NCI-H82 treated with DMSO at 0.1 percent for 48 hours (cell line): ENCODE measurements around the gene RAD51B.

Source experiments
- DNase-seq: peaks from one replicate; lab custom pipeline; 2025; ENCODE audit not compliant: unreplicated experiment; lab: John Stamatoyannopoulos, UW

Gene RAD51B

GRCh38 chr14:68532496-68532895 is 712.9 kb downstream of the RAD51B start:
- no peak for DNase-seq

GRCh38 chr14:68534276-68534675 is 714.7 kb downstream of the RAD51B start:
- DNase-seq: no peak

GRCh38 chr14:68535404-68536017 is 715.9 kb downstream of the RAD51B start:
- no peak for DNase-seq

GRCh38 chr14:68536018-68536410 is 716.4 kb downstream of the RAD51B start:
- no peak for DNase-seq

DNA sequence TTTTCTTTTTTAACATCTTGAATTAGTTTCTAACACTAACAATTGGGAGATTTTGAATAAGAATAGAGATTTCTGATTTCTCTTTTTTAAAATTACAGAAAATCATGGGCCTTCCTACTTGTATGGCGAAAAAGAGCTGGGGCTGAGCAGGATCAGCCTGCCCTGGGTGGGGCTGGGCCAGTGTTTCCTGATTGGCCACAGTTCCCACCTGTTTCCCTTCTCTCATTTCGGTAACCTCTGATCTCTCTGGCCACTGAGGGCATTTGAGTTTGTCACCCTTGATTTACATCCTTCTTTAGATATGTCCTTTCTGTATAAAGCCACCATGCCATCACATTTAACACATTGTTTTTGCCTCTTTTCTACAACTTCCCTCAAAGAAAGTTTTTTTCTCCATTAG is 719.1 kb downstream of the RAD51B start:
- DNase-seq: no peak

DNA sequence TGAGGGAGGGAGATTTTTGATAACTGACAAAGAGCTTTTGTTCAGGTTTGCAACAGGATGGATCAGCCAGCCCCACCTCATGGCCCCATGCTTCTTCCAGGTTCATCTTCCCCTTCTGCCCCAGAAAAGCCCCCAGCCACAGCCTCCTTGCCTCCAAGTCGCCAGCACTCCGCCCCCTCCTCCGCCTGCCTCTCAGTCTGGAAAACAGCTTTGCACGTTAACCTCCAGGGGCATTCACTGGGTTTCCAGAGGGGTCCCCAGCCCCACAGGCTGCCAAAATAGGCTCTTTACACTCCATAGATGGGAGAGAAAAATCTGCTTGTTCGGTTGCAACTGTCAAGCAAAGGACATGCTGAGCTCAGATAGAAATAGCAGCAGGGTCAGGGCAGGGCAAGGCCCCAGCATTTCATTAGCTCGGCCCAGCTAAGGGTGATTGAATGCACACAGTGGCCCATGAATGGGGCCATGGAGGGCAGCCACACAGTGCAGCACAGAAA is 719.7 kb downstream of the RAD51B start:
- DNase-seq: no peak

DNA sequence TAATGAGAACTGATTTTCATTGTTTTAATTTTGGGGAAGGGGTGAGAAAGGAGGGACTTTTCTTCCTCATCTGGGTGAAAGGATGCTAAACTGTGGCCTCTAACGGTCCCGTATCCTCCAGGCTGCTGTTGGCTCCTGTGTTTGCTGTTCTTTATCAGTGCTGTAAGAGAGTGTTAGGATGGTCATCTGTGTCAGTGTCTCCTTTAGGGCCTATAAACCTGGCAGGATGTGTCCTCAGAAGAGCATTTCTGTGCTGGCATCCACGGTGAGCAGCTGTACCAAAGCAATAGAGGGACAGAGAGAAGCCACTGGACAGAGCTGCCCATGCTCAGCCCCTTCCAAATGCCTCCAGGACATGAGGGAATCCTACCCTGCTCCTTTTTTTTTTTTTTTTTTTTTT is 720.2 kb downstream of the RAD51B start:
- DNase-seq: no peak

DNA sequence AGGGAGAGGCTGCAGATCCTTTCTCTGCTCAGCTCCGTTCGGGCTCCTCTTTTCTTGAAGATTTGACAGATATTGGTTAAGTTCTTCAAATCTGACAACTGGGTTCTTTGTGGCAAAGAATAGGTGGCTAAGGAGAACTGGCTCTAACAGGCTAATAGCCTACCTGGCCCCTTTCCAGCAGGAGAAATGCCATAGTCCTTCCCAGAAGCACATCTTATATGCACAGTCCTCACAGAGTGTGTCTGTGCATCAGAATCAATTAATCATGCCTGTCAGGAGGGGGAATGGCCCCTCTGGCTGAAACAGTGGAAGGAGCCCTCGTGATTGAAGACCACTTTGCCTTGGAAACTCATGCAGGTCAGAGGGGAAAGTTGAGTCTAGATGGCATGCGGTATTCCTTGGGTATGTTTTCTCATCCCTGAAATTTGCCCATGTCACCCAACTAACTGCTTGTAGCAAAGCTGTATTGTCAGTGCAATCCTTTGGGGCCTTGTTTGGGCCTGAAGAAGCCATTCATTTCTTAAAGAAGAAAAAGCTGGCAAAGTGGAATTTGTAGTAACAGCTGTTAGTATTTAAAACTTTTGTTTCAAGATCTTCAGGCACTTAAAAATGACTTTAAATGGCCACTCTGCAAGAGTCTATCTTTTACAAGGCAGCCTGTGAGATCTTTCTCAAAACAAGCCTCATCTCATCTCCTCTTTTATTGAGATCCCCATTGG is 721.8 kb downstream of the RAD51B start:
- DNase-seq: no peak

GRCh38 chr14:68542346-68542745 is 722.8 kb downstream of the RAD51B start:
- no peak for DNase-seq

DNA sequence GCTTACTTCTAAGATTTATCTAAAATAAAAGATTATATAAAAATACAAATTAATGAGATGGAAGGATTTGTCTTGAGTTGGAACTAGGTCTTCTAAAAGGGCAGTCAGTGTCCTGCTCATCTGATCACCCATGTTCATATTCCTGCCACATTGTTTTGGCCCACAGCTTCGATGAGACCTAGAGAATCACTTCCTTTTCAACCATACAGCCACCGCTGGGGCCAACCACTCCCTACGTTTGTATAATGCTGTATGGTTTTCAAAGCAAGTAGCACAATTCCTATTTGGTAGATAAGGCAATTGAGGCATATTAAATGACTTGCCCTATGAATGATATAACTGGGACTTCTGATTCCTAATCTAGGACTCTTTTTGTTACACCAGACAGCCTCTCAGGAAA is 723.9 kb downstream of the RAD51B start:
- DNase-seq: no peak

- no peak for DNase-seq
These were observed 724.7 kb downstream of the RAD51B start for GRCh38 chr14:68544081-68544892.

DNA sequence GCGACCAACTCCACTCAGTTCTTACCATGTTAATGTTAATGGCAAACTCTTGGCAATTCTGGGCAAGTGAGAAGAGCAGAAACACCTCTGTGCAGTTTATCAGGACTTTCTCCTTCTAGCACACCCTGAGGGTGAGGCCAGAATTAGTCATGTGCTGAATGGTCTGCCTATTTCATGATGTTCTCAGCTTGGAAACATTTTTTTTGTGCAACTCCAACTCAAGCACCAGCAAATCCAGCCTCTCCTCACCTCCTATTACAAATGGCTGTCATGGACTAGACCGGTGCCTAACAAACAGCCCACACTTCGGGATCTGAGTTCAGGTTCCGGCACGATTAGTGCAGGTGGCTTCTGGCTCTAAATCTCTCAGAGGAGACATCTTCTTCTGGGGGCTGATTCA is 727.3 kb downstream of the RAD51B start:
- no peak for DNase-seq

GRCh38 chr14:68547305-68548193 is 728.0 kb downstream of the RAD51B start:
- no peak for DNase-seq

DNA sequence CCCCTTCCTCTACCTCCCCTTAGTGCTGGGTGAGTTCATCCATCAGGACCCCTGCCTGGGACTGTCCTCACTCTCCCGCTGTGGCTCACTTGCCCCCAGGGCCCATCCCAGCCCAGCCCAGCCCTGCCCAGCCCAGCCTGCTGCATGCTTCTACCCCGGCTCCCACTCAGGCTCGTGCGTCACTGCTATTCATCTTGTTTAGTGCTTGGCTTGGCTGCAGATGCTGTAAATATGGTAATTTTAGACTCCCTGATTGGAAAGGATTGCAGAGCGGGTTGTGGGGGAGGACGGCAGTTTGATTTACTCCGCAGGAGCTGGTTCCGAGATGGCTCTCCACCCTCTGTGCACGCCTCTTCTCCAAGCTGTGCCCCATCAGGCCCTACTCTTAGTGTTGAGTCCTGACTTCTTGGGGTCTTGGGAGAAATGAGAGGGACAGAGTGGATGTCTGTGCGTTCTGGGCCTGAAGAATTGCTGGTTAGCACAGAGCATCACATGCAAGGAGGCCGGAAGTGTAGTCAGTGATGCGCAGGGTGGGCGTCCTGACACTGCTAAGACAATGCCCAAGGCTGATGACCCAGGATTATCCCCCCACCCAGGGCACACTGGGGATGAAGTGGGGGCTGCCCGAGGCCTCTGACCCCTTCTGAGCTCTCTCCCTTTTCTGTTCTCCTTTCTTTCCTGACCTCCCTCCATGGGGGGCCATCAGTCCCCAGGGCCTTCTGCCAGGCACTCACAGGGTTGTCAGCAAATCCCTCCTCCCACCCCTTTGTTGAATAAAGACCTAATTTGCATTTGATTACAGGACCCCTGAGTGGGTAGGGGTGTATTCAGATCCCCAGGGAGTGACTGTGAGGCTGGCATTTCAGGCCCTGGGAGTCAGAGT is 728.9 kb downstream of the RAD51B start:
- no peak for DNase-seq

DNA sequence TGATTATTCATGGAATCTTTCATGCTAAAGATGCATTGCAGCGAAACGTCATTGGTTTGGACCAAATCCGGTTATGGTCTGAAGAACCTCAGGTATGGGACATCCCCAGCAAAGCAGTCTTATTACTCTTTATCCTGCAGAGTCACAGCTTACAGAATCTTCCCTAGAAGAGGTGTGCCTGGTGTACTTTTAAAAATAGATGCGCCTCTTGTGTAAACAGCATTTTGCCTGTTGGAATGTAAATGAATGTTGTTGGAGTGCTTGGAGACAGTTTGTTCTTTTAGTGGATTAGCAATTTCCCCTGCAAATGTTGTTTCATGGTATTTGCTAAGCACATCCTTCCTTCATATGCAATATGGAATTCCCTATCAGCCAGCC is 730.7 kb downstream of the RAD51B start:
- DNase-seq: no peak

GRCh38 chr14:68551045-68551683 is 731.6 kb downstream of the RAD51B start:
- no peak for DNase-seq

- DNase-seq: no peak
These were observed 732.5 kb downstream of the RAD51B start for GRCh38 chr14:68552075-68552474.

DNA sequence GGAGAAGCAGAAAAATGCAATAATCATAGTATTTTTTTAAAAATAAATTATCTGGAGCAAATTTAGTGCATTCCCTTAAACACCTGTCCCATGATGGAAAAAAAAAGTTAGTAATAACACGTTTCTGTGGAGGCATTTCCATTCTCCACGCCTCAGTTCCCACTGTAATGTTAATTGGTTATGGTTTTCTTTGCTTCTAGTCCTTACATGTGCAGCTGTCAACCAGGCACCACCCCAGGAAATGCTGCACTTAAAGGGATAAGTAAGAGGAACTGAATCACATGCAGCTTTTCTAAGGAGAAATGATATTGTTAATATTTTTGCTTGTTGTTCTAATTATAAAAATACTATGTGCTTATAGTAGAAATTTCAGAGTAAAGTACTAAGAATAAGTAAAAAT is 733.0 kb downstream of the RAD51B start:
- no peak for DNase-seq

- DNase-seq: no peak
These were observed 733.7 kb downstream of the RAD51B start for GRCh38 chr14:68553311-68553710.

GRCh38 chr14:68554231-68554630 is 734.7 kb downstream of the RAD51B start:
- DNase-seq: no peak
